Measurements from ENCODE around the gene BICDL1. TPM values are rescaled to one million over a fixed set of nuclear protein-coding genes. Genes with fewer than 3 reads are reported as not detected.

Gene BICDL1
- total and polyA plus RNA-seq, 2 donors (not counting 3 experiments of a cell fraction or from before 2014, with no cell fraction given): 0.19 TPM; not detected in 1

DNA sequence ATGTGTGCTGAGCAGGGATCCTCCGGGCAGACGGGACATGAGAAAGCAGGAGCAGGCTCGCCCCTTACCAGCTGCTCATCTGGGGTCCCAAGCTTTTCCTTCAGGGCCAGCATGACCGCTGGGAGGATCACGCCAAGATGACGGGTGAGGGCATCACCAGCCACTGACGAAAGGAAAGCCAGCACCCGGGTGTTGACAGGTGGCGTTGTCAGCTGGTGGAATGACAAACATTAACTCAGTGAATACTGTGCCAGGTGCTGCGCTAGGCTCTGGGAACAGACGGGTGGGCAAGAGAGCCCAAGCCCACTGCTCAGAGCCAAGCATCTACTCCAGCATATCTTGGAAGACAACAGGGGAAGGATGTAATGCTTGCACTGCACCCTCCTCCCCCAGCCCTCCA lies 148.8 kb downstream of the BICDL1 start:
- ChIA-PET CTCF (no interaction called here), POLR2A (no interaction called here)
- TF ChIP-seq EZH2 (IDR thresholded peaks at IDR 0.05; ENCODE audit: borderline replicate concordance, low read depth, low read length, severe bottlenecking) (no peak), GATA2 (IDR thresholded peaks at IDR 0.05; ENCODE audit: insufficient read depth, insufficient read length, low read depth, low read length) (no peak)
- intact Hi-C loops (cut with micrococcal nuclease): no loop called here
- DNase-seq (ENCODE audit: low read depth, low spot score) (no peak), FAIRE-seq (no peak)
- H3K9ac ChIP-seq (replicated peaks; ENCODE audit: extremely low read depth, insufficient read depth, low read length): no peak overlapping the region
- no peaks in the 10 kb centered on the region for H3K9me3 ChIP-seq (replicated peaks; ENCODE audit: control insufficient read depth, insufficient read depth, low read length)
- no peak overlapping the region for H3K4me2 ChIP-seq (ENCODE audit: insufficient read depth, low read length)
- H3K4me1 ChIP-seq (ENCODE audit: control insufficient read depth, extremely low read depth, insufficient read depth, low read length): no peaks in the 10 kb centered on the region
- dilution Hi-C loops (cut with MboI; ENCODE audit: extremely low pct_ligation_motif_present, low sequenced_read_pairs): no loop called here
- H3K36me3 ChIP-seq (ENCODE audit: control insufficient read depth in 2 of 2, extremely low read depth in 1 of 2, insufficient read depth in 2 of 2, low read length in 2 of 2): peaks cover 26 to 69% of the 10 kb centered on the region in 2 experiments
- H3K79me2 ChIP-seq (ENCODE audit: control insufficient read depth, insufficient read depth, low read length): no peaks in the 10 kb centered on the region
- BruUV-seq (replicated peaks): no TSS peak
- H3K27me3 ChIP-seq (ENCODE audit: control insufficient read depth in 2 of 2, insufficient read depth in 2 of 2, low read length in 2 of 2): no peaks in the 10 kb centered on the region
- H3K4me3 ChIP-seq (replicated peaks in 1 of 3; ENCODE audit: insufficient read depth in 1 of 3, low read depth in 1 of 3, low read length in 3 of 3): no peak overlapping the region
- H3K9me1 ChIP-seq (replicated peaks; ENCODE audit: control insufficient read depth, extremely low read depth, insufficient read depth, low read length): no peaks in the 10 kb centered on the region
- H4K20me1 ChIP-seq (replicated peaks; ENCODE audit: control insufficient read depth, extremely low read depth, insufficient read depth, low read length): no peaks in the 10 kb centered on the region
- H3K27ac ChIP-seq (ENCODE audit: insufficient read depth, low read depth, low read length): no peak overlapping the region
- H2AFZ ChIP-seq (ENCODE audit: low read depth, low read length): no peak overlapping the region

DNA sequence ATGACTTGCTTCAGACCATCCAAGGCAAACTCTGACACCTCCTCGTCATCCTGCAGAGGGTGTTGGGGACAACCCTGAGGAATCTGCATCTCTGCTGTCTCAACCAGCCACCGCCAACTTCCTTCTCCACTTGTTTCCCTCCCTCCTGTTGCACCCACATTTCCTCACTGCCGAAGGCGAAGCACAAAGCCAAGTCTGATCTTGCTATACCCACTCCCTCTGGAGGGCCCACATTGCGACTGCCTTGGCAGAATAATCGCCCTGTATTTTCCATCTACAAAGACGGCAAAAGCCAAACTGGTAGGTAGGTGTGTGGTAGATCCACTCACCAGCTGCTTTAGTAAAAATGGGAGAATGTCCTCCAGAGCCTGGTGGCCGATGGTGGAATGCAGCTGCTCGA lies 149.3 kb downstream of the BICDL1 start:
- FAIRE-seq: no peak
- no peak overlapping the region for H3K4me2 ChIP-seq (ENCODE audit: insufficient read depth, low read length)
- BruUV-seq (replicated peaks): no TSS peak
- no peaks in the 10 kb centered on the region for H3K9me3 ChIP-seq (replicated peaks; ENCODE audit: control insufficient read depth, insufficient read depth, low read length)
- H3K9me1 ChIP-seq (replicated peaks; ENCODE audit: control insufficient read depth, extremely low read depth, insufficient read depth, low read length): no peaks in the 10 kb centered on the region
- dilution Hi-C loops (cut with MboI; ENCODE audit: extremely low pct_ligation_motif_present, low sequenced_read_pairs): no loop called here
- POLR2A ChIA-PET: no interaction called here
- CTCF ChIA-PET: no interaction called here
- no peaks in the 10 kb centered on the region for H3K27me3 ChIP-seq (ENCODE audit: control insufficient read depth in 2 of 2, insufficient read depth in 2 of 2, low read length in 2 of 2)
- H3K27ac ChIP-seq (ENCODE audit: insufficient read depth, low read depth, low read length): no peak overlapping the region
- intact Hi-C loops (cut with micrococcal nuclease): no loop called here
- no peaks in the 10 kb centered on the region for H3K79me2 ChIP-seq (ENCODE audit: control insufficient read depth, insufficient read depth, low read length)
- no peak overlapping the region for H3K4me3 ChIP-seq (replicated peaks in 1 of 3; ENCODE audit: insufficient read depth in 1 of 3, low read depth in 1 of 3, low read length in 3 of 3)
- H3K4me1 ChIP-seq (ENCODE audit: control insufficient read depth, extremely low read depth, insufficient read depth, low read length): no peaks in the 10 kb centered on the region
- no peak for DNase-seq (ENCODE audit: low read depth, low spot score)
- peaks cover 23 to 66% of the 10 kb centered on the region in 2 experiments for H3K36me3 ChIP-seq (ENCODE audit: control insufficient read depth in 2 of 2, extremely low read depth in 1 of 2, insufficient read depth in 2 of 2, low read length in 2 of 2)
- H3K9ac ChIP-seq (replicated peaks; ENCODE audit: extremely low read depth, insufficient read depth, low read length): no peak overlapping the region
- TF ChIP-seq POLR2A (IDR thresholded peaks at IDR 0.05; ENCODE audit: low read depth, low read length) (no peak), JUN (IDR thresholded peaks at IDR 0.05; ENCODE audit: borderline replicate concordance, insufficient read depth, insufficient read length, low read depth) (no peak), POLR2AphosphoS5 (IDR thresholded peaks at IDR 0.05; ENCODE audit: insufficient read depth, low read depth, low read length) (no peak), GATA2 (IDR thresholded peaks at IDR 0.05; ENCODE audit: insufficient read depth, insufficient read length, low read depth, low read length) (no peak), EZH2 (IDR thresholded peaks at IDR 0.05; ENCODE audit: borderline replicate concordance, low read depth, low read length, severe bottlenecking) (no peak)
- TF ChIP-seq, protein P1, sequence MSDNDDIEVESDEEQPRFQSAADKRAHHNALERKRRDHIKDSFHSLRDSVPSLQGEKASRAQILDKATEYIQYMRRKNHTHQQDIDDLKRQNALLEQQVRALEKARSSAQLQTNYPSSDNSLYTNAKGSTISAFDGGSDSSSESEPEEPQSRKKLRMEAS (IDR thresholded peaks at IDR 0.05; ENCODE audit: insufficient read depth, insufficient read length): no peak
- TF ChIP-seq, protein P2, sequence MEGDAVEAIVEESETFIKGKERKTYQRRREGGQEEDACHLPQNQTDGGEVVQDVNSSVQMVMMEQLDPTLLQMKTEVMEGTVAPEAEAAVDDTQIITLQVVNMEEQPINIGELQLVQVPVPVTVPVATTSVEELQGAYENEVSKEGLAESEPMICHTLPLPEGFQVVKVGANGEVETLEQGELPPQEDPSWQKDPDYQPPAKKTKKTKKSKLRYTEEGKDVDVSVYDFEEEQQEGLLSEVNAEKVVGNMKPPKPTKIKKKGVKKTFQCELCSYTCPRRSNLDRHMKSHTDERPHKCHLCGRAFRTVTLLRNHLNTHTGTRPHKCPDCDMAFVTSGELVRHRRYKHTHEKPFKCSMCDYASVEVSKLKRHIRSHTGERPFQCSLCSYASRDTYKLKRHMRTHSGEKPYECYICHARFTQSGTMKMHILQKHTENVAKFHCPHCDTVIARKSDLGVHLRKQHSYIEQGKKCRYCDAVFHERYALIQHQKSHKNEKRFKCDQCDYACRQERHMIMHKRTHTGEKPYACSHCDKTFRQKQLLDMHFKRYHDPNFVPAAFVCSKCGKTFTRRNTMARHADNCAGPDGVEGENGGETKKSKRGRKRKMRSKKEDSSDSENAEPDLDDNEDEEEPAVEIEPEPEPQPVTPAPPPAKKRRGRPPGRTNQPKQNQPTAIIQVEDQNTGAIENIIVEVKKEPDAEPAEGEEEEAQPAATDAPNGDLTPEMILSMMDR (IDR thresholded peaks at IDR 0.05; ENCODE audit: extremely low read depth in 1 of 2, insufficient read depth in 1 of 2, low read depth in 1 of 2, low read length in 2 of 2): no peak
- no peak overlapping the region for H2AFZ ChIP-seq (ENCODE audit: low read depth, low read length)
- no peaks in the 10 kb centered on the region for H4K20me1 ChIP-seq (replicated peaks; ENCODE audit: control insufficient read depth, extremely low read depth, insufficient read depth, low read length)

Measured in endothelial cell of umbilical vein (primary cell).